KOPT-K1 (cell line): ENCODE data around the gene MKRN2.

Source experiments
- H3K27ac ChIP-seq: fragments of 200-600 bp; sonication (generic); 2 replicates; pipeline ENCODE4 v1.5.1; 2016; ENCODE audit warnings: antibody characterized with exemption, mild to moderate bottlenecking, low read depth, low read length; ENCODE audit not compliant: poor library complexity, severe bottlenecking
- H3K36me3 ChIP-seq: fragments of 200-600 bp; sonication (generic); 2 replicates; pipeline ENCODE4 v1.5.1; 2017; ENCODE audit warnings: antibody characterized with exemption, mild to moderate bottlenecking, low read length, moderate library complexity; ENCODE audit not compliant: insufficient read depth
- H3K9me3 ChIP-seq: fragments of 200-600 bp; sonication (generic); 2 replicates; pipeline ENCODE4 v1.5.1; 2017; ENCODE audit warnings: antibody characterized with exemption, low read length, mild to moderate bottlenecking; ENCODE audit not compliant: insufficient read depth, poor library complexity, severe bottlenecking

MKRN2 gene

DNA sequence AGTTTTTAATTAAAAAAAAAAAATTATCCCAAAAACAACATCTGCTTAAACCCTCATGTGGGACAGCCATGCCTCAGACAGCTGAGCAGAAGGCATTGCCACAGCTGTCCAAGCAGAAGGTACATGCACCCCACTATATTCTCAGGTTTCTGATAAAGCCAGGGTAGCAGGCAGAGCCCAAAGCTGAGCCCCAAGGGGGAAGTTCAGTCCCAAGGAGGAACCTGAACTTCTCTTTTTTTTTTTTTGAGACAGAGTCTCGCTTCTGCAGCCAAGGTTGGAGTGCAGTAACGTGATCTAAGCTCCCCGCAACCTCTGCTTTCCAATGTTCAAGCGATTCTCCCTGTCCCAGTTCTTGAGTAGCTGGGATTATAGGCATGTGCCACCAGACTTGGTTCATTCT, 33.2 kb downstream of the MKRN2 start:
- peaks cover 99% of the 10 kb centered on the region for H3K36me3 ChIP-seq
- no peak overlapping the region for H3K27ac ChIP-seq
- no peaks in the 10 kb centered on the region for H3K9me3 ChIP-seq

DNA sequence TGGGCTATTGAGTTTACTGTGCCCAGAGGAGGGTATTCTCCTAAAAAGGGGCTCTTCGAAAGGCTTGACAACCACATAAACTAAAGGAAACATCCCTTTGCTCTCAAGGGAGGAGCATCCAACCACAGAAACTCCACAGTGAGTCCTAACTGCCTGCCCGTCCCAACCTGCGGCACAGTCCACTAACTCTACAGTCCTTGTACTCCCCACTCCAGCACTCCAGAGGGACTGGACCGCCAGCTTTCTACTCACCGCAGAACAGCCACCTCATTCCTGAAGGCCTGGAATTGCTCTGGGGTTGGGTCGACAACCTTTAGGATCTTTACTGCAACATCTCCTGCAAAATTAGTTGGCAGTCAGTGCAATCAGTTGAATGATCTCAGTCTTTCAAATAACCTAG, 34.6 kb downstream of the MKRN2 start:
- Histone ChIP-seq H3K27ac (no peak overlapping the region), H3K36me3 (peaks cover 99% of the 10 kb centered on the region), H3K9me3 (no peaks in the 10 kb centered on the region)

DNA sequence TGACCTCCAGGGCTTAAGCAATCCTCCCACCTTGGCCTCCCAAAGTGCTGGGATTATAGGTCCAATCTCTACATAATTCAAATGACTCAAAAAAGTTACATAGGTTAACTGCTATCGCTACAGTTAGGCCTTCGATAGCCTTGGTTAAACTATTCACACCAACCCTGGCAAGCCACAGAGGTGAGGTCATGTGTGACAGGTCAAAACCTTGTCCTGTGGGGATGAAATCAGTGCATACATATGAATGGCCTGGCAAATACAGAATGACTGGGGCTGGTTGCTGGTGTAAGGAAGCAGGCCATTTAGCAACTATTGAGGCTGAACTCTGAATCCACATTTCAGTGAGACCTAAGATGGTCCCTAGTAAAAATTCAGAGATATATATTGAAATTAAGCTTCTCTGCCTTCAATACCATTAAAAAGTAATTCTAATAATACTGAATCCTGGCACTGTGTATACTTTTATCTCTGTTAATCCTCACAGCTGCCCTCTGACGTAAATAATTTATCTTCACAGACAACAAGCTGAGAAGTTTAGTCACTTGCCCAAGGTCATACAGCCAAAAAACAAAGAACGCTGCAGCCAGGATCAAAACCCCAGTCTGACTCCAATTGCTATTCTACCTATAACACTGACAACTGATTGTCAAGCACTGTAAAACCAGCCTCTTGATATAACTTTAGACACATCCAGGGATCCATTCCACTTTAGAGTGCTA, 35.3 kb downstream of the MKRN2 start:
- Histone ChIP-seq H3K36me3 (peaks cover 100% of the 10 kb centered on the region), H3K27ac (no peak overlapping the region), H3K9me3 (no peaks in the 10 kb centered on the region)

DNA sequence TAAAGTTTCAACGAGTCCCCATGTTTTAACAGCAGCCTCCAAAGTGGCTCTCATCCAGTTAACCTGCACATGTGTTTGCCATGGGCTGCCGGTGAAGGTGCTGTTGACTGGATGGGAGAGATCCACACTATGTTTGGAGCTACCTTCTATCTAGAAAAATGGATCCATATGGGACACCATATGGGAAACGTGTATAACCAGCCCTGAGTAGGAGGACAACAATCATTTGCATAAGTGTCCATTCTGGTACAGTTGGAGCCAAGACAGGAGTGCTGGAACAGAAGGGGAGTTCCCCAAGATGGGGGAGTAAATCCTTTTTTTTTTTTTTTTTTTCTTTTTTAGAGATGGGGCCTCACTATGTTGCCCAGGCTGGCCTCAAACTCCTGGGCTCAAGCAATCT, 36.6 kb downstream of the MKRN2 start:
- Histone ChIP-seq H3K9me3 (no peaks in the 10 kb centered on the region), H3K36me3 (peaks cover 100% of the 10 kb centered on the region), H3K27ac (no peak overlapping the region)

DNA sequence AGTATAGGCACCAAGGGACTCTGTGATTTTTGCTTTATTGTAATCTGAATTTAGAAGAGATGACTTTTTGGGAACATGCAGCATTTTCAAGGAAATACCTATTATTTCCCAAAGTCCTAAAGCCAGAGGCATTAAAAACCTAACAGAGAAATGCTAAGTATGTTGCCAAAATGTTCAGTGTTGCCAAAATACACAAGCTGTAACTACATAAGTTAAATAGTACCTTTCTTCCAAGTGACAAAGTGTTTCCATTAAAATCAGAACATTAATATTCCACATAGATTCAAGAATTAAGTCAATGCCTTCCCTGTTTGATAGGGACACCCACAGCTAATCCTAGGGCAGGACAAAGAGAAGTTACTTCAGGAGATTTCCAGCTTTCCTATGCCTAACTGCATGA, 42.0 kb downstream of the MKRN2 start:
- Histone ChIP-seq H3K36me3 (peaks cover 100% of the 10 kb centered on the region), H3K27ac (no peak overlapping the region), H3K9me3 (no peaks in the 10 kb centered on the region)

DNA sequence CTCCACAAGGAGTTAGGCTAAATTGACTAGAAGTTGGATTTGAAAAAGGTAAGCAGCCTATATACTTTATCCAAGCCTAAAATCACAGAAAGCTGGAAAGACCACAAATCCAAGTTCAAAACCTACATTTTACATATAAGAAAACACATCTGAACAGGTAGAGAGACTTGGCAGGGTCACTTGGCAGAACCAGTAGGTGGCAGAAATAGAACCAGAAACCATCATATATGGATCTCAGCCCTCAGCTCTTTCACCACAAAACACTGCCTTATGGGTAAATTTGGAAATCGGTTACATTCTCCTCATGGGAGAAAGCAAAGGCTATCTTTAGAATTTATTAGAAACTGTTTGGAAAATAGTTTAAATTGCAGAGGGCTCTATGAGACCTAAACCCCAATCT, 44.2 kb downstream of the MKRN2 start:
- H3K9me3 ChIP-seq, result no peaks in the 10 kb centered on the region
- no peak overlapping the region for H3K27ac ChIP-seq
- H3K36me3 ChIP-seq, result peaks cover 100% of the 10 kb centered on the region

DNA sequence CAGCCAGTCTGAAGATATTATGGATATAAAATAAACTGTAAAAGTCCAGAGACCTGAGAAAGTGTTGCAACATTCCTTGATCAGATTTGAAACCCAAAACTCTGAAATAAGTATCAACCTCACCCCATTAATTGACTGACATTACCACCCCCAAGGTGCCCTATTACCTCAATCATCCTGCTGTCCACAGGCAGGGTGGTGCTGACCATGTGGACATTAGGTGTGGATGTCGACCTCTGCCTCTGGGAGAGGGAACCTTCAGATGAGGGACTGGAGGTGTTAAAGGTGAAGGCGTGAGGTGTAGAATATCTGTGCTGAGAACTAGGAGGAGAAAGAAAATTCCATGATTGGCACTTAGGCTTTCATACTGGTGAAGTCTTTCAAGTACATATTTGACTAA, 47.1 kb downstream of the MKRN2 start:
- H3K9me3 ChIP-seq, result no peaks in the 10 kb centered on the region
- H3K36me3 ChIP-seq, result peaks cover 100% of the 10 kb centered on the region
- H3K27ac ChIP-seq, result no peak overlapping the region

DNA sequence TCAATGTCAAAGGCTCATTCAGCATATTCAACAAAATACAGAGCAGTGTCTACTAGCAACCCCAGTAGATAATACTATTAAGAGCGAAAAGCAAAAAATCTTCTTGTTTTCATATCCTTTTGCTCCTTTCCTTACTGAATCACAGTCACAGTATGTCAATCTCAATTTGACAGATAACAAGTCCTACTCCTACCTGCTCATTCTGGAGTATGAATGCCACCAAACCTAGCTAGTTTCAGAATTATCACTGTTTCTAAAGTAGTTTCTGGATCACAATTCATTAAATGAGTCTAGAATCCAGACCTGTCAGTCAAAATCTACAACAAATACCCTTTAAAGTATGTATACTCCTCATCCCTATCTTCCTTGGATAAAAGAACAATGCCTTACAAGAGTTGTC, 51.5 kb downstream of the MKRN2 start:
- H3K27ac ChIP-seq, result no peak overlapping the region
- peaks cover 89% of the 10 kb centered on the region for H3K36me3 ChIP-seq
- H3K9me3 ChIP-seq, result no peaks in the 10 kb centered on the region

DNA sequence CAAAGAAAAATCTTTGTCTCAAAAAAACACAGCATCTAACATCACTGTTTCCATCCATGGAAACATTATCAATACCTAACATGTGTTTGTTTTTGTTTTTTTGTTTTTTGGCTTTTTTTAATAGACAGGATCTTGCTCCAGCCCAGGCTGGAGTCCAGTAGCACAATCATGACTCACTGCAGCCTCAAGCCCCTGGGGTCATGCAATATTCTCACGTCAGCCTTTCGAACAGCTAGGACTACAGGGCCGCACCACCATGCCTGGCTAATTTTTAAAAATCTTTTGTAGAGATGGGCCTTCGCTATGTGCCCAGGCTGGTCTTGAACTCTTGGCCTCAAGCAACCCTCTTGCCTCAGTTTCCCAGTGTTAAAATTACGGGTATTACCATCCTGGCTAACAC, 54.2 kb downstream of the MKRN2 start:
- Histone ChIP-seq H3K36me3 (peaks cover 83% of the 10 kb centered on the region), H3K27ac (no peak overlapping the region), H3K9me3 (no peaks in the 10 kb centered on the region)

DNA sequence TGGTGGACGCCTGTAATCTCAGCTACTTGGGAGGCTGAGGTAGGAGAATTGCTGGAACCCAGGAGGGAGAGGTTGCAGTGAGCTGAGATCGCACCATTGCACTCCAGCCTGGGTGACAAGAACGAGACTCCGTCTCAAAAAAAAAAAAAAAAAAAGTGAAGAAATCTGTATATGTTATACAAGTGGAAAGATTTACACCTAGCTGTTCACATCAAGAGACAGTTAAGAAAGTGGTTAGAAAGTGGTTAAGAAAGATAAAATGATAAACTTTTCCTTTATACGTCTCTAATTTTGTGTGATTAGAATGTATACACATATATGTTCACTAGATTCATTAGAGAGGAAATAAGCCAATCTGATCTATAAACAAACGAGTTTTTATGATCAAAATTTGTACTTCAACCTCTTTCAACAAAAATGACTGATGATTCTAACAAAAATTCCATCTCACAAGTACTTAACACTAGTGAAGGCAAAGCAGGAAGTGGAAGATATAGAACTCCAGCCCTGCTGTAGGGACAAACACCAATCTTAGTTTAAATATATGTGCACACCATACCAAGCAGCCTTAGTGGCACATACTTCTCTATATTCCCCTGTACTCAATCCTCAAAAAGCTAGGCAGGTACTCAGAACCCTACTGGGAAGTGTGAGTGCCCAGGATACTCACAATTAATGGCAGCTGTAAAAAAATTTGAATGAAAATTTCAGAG, 55.8 kb downstream of the MKRN2 start:
- Histone ChIP-seq H3K36me3 (peaks cover 83% of the 10 kb centered on the region), H3K9me3 (no peaks in the 10 kb centered on the region), H3K27ac (peak overlapping the region; percentile 17)

DNA sequence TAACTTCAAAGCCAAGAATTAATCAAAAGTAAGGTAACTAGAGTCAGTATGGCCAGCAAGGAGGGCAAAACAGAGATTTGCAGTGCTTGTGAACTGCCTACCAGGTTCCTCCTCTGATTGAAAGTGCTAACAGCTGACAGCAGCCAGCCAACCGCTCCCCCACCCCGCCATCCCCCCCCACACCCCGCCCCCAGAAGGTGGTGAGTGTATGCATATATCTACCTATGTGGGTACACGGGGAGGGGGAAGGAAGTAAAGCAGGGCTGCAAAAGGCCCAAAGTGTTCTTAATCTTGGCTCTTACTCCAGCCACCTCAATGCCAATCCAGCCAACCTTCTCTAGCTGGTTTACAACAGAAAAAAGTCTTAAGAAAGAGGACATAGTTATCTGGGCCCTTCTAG, 56.4 kb downstream of the MKRN2 start:
- H3K27ac ChIP-seq, result peak overlapping the region; percentile 17
- H3K9me3 ChIP-seq, result no peaks in the 10 kb centered on the region
- peaks cover 83% of the 10 kb centered on the region for H3K36me3 ChIP-seq

DNA sequence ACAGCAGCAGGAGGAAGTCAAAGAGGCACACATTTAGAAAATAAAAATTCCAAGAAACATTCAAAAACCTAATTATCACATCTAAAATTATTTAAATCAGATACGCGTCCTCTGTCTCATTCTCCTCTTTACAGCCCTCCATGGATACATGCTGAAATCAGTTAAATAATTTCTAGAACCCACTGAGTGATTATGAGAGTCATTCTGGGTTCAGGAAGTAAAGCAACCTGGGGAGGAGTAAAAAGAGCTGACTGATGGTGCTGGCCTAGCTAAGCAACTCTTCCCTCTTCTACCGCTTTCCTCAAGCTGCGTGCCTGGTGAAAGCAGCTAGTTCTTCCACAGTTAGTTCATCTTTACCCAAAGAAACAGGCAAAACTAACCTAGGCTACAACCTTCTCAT, 58.4 kb downstream of the MKRN2 start:
- Histone ChIP-seq H3K27ac (no peak overlapping the region), H3K36me3 (peaks cover 69% of the 10 kb centered on the region), H3K9me3 (no peaks in the 10 kb centered on the region)

DNA sequence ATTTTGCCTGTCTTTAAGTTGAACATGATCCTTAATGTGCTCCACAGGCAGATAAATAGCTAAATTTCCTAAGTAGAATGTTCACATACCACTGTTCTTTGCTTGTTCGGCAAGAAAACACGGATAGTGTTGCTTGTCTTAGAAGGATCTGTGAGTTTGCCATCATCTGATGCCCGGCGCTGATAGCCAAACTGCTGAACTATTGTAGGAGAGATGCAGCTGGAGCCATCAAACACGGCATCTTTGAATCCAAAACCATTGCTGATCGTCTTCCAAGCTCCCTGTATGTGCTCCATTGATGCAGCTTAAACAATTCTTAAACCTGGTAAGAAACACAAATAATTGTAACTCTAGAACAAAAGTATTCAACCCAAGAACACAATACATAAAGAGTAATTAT, 61.5 kb downstream of the MKRN2 start:
- H3K36me3 ChIP-seq, result peaks cover 48% of the 10 kb centered on the region
- H3K27ac ChIP-seq, result no peak overlapping the region

DNA sequence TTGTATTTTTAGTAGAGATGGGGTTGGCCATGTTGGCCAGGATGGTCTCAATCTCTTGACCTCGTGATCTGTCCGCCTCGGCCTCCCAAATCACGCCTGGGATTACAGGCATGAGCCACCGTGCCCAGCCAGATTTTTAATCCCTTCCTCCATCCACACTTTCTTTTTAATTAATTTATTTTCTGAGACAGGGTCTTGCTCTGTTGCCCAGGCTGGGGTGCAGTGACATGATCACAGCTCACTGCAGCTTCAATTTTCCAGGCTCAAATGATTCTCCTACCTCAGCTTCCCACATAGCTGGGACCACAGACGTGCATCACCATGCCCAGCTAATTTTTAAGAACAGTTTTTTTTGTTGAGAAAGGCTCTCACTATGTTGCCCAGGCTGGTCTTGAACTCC, 63.4 kb downstream of the MKRN2 start:
- Histone ChIP-seq H3K36me3 (peaks cover 34% of the 10 kb centered on the region), H3K27ac (no peak overlapping the region), H3K9me3 (no peaks in the 10 kb centered on the region)

More for the DNA sequence above, 61.5 kb downstream of the MKRN2 start:
- no peaks in the 10 kb centered on the region for H3K9me3 ChIP-seq

DNA sequence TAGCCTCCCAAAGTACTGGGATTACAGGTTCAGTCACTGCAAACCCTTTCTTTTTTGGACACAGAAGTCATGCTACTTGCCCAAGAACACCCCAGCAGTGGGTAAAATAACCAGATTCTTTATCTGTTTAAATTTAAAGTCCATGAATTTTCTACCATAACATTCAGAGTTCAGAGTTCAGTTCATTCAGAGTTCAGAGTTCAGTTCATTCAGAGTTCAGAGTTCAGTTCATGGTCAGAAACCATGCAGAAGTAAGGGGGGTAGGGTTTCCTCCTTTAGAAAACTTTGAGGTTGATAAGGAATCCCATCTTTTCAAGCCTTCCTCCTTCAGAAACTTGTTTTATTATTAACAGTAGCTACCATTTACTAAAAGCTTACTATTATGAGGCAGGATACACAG, 63.8 kb downstream of the MKRN2 start:
- Histone ChIP-seq H3K27ac (no peak overlapping the region), H3K9me3 (no peaks in the 10 kb centered on the region), H3K36me3 (peaks cover 30% of the 10 kb centered on the region)

DNA sequence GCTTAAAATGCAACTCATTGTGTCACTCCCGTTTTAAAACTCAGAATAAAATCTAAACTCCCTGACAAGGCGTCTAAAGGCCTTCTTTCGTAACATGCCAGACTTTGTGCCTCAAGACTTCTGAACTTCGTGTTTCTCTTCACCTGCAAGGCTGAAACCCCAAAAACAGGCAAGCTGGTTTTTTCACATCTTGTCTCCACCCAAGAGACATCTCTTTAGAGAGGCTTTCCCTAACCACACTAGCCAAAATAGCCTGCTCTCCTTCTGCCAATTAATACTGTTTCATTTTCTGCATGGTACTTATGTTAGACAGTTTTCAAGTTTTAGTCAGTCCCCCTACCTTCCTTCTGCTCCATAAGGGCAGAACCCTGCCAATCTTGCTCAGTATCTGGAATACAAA, 65.4 kb downstream of the MKRN2 start:
- Histone ChIP-seq H3K27ac (no peak overlapping the region), H3K36me3 (peaks cover 15% of the 10 kb centered on the region), H3K9me3 (no peaks in the 10 kb centered on the region)
